Activated T-cell treated with anti-CD3 and anti-CD28 coated beads, Interleukin-2, amount 50 U/mL, for 48 hours (primary cell): ENCODE data around the gene GALNT7.

Source experiments
- DNase-seq, 2 experiments: peaks; one replicate each; pipeline ENCODE4 v3.0.0-alpha.2; 2020

GALNT7 gene

GRCh38 chr4:173365359-173365996 is 196.9 kb downstream of the GALNT7 start:
- no peak for DNase-seq

DNA sequence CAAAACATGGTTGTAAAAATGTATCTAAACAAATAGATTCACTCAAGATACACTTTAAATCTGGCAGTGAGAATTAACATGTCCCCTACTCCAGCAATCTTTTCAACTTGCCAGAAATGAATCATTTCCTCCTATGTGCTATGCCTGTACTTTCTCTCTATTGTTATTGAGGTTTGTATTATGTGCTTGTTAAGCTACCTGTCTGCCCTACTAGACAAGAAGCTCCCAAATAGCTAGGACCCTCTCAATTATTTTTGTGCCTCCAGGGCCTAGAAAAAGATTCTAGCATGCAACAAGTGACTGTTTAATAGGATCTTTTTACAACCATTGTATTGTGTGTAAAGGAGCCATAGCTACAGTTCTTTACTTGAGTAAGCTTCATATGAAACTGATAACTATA is 198.7 kb downstream of the GALNT7 start:
- DNase-seq, result no peak

- no peak for DNase-seq
Measured at GRCh38 chr4:173367946-173368345, 199.3 kb downstream of the GALNT7 start.

DNA sequence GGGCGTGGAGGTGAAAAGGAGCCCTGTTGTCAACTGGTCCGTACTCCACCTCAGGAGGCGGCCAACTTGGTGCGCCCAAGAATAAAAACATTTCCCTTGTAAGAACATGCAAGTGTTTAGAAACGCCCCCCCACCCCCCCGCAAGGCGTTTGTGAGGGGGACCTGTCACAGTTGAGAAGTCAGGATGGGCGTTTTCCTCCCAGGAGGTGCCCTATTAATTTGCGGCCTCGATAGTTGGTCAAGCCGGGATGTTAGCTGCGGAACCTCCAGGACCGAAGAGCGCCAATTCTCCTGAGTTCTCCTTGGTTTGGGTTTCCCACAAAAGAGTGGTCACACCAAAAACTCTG is 201.5 kb downstream of the GALNT7 start:
- DNase-seq, result no peak

GRCh38 chr4:173370477-173371291 is 202.1 kb downstream of the GALNT7 start, which contains the start of gene SAP30:
Gene SAP30 (plus strand): TSS chr4:173370954. CDS start chr4:173371183, 229 bp downstream.
- peak; percentile 96 for DNase-seq

DNA sequence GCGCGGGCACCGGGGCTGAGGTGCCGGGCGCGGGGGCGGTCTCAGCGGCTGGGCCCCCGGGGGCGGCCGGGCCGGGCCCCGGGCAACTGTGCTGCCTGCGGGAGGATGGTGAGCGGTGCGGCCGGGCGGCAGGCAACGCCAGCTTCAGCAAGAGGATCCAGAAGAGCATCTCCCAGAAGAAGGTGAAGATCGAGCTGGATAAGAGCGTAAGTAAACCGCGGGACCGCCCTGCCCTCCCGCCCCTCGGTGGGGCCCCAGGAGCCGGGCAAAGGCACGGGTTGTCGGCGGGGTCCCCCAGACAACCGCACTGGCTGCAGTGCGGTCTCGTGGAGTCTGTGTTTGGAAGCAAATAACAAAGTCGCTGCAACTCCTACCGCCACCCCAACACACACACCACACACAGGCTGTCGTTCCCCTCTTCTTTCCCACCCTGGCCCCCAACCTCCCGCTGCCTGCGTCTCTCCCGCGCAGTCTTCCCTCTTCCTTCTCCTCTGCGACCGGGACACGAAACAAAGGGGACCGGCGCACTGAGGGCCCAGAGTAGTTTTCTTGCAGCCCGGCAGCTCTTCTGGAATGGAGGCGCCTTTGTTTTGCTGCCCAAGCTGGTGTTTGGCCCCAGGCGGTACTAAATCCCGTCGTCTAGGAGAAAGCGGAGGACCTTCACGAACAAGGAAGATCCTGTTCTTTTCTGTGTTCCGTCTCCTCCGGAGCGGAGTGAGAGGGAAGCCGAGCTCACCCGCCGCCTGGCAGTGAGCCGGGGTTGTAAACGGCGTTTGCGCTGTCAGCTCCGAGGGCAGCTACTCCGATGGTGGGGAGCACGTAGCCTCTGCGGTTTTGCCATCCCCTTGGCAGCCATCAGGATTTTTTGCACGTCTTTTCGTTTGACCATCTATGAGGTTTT is 202.9 kb downstream of the GALNT7 start:
- peak; percentile 54 to 62 for DNase-seq
